Measurements from ENCODE around the gene KLHL14. TPM values are rescaled to one million over a fixed set of nuclear protein-coding genes. Genes with fewer than 3 reads are reported as not detected.
A peak's percentile ranks its signal among the peaks of the same experiment; 100 is the strongest.

Gene KLHL14
- total RNA-seq, 1 donor from 2014 or later, result 0.30 TPM

DNA sequence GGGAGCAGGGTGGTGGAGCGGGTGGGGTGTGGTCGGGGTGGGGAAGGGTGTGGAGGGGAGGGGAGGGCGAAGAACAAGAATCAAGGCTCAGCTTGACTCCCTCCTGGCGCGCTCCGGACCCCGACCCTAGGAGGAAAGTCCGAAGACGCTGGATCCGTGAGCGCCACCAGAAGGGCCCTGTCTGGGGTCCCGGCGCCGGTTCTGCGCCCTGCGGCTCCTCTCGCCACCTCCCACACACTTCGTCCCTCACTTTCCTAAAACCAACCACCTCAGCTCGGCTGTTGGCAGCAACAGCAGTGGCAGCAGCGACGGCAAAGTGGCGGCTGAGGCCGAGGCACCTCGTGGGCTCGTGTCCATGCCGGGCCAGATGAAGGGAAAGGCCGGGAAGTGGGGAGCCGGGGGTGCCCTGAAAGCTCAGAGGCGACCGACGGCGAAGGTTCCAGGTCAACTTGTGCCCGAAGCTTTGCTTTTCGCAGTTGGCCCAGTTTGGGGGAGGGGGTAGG is 2.1 kb downstream of the KLHL14 start:
- DNase-seq, result no peak

GRCh38 chr18:32770054-32770665 is 2.7 kb downstream of the KLHL14 start:
- no peak for DNase-seq

- no peak for DNase-seq
Observed at GRCh38 chr18:32769586-32770053, 3.2 kb downstream of the KLHL14 start.

DNA sequence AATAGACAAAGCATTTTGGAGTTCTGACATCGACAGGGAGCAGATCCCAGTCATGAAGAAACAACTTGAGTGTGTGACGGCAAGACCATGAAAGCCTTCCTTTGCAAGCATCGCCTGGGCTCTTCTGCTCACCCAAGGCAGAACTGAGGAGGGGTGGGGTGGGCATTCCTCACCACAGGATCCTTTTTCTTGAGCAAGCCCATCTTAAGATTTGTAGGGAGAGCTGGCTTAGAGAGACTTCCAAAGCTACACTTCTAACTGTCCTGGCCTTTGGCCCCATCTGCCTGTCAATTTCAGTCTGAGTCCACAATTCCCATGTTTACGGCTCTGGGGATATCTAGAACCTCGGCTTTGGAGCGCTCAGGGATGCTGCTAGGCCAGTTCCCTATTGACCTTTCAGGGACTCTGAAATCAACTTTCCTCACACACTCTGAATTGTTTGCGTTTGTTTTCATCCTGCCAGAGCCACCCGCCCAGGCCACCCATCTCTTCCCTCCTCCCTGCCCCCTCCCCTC is 3.7 kb downstream of the KLHL14 start:
- no peak for DNase-seq

- DNase-seq, result no peak
Observed at GRCh38 chr18:32767400-32767799, 5.4 kb downstream of the KLHL14 start.

GRCh38 chr18:32764611-32765244 is 8.1 kb downstream of the KLHL14 start:
- no peak for DNase-seq

DNA sequence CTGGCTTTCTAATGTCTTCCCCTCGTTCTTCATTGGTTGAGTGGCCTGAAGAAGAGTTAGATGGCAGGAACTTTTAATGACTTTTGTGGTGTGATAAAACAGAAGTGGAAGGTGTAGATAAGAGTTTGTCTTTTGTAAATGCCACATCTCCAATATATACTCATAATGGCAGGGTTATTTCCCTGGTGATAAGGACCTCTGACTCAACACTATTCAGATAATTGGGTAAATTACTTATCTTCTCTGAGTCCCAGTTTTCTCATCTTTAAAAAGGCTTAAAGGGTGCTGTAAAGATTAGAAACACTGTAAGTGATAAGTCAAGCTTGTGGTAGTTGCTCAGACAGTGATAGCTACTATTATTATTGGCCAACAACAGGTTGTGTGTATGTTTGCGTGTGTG is 9.5 kb downstream of the KLHL14 start:
- DNase-seq, result no peak

GRCh38 chr18:32761231-32761630 is 11.6 kb downstream of the KLHL14 start:
- no peak for DNase-seq

- DNase-seq, result no peak
Observed at GRCh38 chr18:32760391-32760790, 12.4 kb downstream of the KLHL14 start.

GRCh38 chr18:32759611-32760167 is 13.1 kb downstream of the KLHL14 start:
- DNase-seq, result no peak

DNA sequence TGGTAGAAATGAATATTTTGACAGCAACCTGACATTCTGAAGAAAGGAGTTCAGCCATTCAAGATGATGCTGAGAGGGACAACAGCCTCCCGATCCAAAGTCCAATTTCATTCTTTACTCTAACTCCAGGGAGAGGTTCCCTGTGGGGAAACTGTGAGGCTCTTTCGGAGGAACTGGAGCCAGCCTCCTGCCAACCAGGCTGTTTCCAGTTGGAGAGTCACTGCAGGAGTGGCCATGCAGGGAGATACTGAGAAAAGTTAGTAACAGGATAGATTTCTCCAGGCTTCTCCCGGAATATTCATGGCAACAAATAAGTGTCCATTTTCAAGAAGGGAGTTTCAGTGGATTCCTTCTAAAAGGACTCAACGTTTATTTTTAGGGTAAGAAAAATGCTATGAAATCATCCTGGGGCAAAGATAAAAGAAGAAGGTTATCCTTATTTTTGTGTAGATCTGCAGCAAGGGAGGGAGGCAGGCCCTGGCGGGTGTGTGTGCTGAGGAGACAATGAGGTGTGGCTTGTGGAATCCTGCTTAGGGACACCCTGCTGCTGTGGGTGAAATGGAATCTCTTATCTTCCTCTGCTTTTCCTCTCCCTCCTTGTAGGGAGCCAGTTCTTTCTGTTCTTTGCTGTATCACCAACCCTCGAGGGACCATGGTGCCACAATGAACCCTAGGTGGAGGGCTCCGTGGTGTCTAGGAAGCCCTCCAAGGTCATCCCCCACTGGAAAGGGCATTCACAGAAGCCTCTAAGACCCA is 18.1 kb downstream of the KLHL14 start:
- no peak for DNase-seq

GRCh38 chr18:32753656-32754260 is 19.1 kb downstream of the KLHL14 start:
- DNase-seq, result no peak

DNA sequence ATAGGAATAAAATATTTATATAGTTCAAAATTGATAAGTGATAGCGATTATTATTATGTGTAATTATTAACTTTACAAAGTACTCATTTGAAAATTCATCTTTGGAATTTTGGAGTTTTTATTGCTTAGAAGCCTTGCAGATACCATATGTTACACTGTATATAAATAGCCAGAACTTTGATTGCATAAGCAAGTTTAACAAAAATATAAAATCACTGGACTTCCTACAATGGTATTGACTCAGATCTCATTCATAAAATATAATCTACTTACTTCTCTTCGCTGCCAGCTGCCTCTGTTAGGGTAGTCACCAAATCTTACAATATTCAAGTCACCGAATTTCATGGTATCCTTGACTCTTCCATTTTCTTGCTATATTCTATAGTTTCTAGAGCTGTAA is 22.5 kb downstream of the KLHL14 start:
- no peak for DNase-seq

DNA sequence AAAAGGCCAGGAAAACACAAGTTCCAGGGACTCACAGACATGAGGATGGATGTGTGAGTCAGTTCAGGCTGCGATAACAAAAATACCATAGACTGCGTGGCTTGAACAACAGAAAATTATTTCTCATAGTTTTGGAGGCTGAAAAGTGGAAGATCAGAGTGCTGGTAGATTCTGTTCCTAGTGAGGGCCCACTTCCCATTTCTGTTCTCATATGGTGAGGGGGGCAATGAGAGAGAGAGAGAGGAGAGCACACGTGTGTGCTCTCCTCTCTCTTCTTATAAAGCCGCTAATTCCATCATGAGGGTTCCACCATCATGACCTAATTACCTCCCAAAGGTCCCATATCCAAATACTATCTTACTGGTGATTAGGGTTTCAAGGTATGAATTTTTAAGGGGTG is 23.0 kb downstream of the KLHL14 start:
- DNase-seq, result no peak

- DNase-seq, result no peak
Observed at GRCh38 chr18:32742579-32742978, 30.2 kb downstream of the KLHL14 start.

- DNase-seq, result no peak
Observed at GRCh38 chr18:32735781-32736180, 37.0 kb downstream of the KLHL14 start.

- DNase-seq, result no peak
Observed at GRCh38 chr18:32734442-32734841, 38.4 kb downstream of the KLHL14 start.

- no peak for DNase-seq
Observed at GRCh38 chr18:32732165-32732564, 40.7 kb downstream of the KLHL14 start.

DNA sequence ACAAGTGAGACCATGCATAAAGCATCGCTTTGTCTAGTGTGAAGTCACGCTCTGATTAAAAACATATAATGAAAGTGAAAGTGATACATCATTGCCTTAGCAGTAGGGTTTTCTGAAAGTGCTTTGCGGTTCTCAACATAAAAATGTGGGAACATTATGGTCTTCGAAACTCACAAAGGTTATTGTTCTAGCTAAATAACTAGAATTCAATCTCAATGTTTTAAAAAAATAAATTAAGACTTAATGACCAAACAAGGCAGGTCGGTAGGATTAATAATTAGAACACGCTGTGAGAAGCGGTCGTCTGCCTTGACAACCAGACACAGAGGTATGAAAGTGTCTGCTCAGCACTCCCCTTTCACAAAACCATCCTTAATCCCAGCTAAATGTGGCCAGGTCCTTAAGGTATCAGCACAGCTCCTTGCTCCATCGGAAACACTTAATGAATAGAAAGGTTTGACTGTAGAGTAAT is 42.2 kb downstream of the KLHL14 start:
- DNase-seq, result peak; percentile 59

DNA sequence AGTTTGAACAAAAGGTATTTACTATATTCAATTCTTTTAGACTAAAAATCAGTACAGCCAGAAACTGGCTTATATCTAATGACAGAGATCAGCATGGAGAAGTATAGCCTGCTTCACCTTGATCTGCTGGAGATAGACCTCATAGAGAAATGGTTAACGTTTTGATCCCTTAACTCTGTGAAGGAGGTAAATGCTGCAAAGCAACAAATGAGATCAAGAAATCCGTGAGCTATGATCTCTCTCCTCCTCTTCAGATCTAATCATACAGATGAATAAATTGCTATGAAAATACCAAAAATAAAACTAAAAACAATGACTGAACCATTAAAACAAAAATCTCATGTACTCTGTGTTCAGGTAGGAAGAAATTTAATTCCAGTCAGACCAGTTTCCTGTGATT is 42.8 kb downstream of the KLHL14 start:
- DNase-seq, result no peak

DNA sequence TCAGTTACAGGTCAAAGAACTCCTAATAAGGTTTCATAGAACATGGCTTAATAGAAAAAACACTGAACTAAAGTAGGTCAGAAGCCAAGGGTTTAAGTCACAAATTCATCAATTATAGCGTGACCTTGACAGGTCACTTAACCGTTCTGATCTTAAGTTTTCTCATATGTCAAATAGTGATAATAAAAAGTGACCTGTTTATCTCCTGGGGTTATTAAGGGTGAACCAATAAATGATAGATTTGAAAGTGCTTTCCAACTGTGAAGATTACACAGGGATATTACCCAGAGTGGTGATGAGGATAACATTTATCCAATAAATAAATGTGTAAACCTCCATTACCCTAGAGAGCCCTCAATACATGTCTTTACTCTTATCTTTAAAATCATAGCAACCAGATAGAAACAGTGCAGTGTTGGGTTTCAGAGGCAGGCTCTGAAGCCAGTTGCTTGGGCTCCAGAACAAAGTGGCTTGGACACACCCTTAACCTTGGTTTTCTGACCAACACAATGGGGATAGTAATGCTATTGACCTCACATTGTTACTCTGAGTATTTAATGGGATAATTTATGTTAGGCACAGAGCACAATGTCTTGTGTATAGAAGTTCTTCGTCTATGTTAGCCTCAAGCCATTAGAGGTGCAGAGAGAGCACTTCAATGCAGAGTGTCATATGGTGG is 48.6 kb downstream of the KLHL14 start:
- no peak for DNase-seq

- no peak for DNase-seq
Observed at GRCh38 chr18:32722279-32722678, 50.5 kb downstream of the KLHL14 start.
